Right lobe of liver (tissue), 6 donors: ENCODE results near the gene FASTK. TPM values are rescaled to one million over a fixed set of nuclear protein-coding genes. Genes with fewer than 3 reads are reported as not detected.
A peak's percentile ranks its signal among the peaks of the same experiment; 100 is the strongest.

Source experiments
- ATAC-seq, 4 donors: fragments of 200-7000 bp; cut with Tn5 transposase; one replicate each; pipeline ENCODE4 v1.9.1; 2020; ENCODE audit warnings: mild to moderate bottlenecking in 4 of 4, moderate library complexity in 4 of 4
- DNase-seq, 3 donors: peaks; one replicate each; pipeline ENCODE4 v3.0.0-alpha.2; 2020
- H3K27ac ChIP-seq, 3 donors: fragments of 200-600 bp; one replicate each; pipeline ENCODE4 v1.8.0; 2022
- H3K27me3 ChIP-seq, 2 donors: fragments of 200-600 bp; one replicate each; pipeline ENCODE4 v1.8.0; 2022
- H3K36me3 ChIP-seq, 4 donors: fragments of 200-600 bp; sonication (generic) in 1 of 4; one replicate each; pipeline versions ENCODE4 v1.5.1 to v1.8.0; 2017 to 2022; ENCODE audit warnings: control low read depth in 1 of 4
- H3K4me1 ChIP-seq, 4 donors: fragments of 200-600 bp; sonication (generic) in 1 of 4; one replicate each; pipeline versions ENCODE4 v1.5.1 to v1.8.0; 2017 to 2022; ENCODE audit warnings: control low read depth in 1 of 4
- H3K4me3 ChIP-seq, 3 donors: fragments of 200-600 bp; one replicate each; pipeline ENCODE4 v1.8.0; 2022
- H3K9me3 ChIP-seq, 4 donors: fragments of 200-600 bp; sonication (generic) in 1 of 4; one replicate each; pipeline versions ENCODE4 v1.5.1 to v1.8.0; 2017 to 2022; ENCODE audit warnings: control low read depth in 1 of 4
- POLR2A ChIP-seq: fragments of 450-650 bp; IDR thresholded peaks from one replicate; pipeline ENCODE4 v1.6.1; 2017; ENCODE audit warnings: antibody characterized with exemption, mild to moderate bottlenecking
- WGBS: methylation state at CpG from one replicate; pipeline ENCODE4 v1.1.6; 2018; ENCODE audit warnings: low coverage, low lambda C conversion rate; ENCODE audit not compliant: insufficient coverage; ENCODE audit errors: missing lambda C conversion rate; 5-methylcytosine and 5-hydroxymethylcytosine counted together
- intact Hi-C, 2 donors: fragments of 100-400 bp; cut with DNase I; formaldehyde crosslinking; loops; one replicate each; pipeline versions ENCODE4 v1.11.2 to v1.14.1; 2022
- total RNA-seq, 6 experiments: library from RNA; depleted of rRNA in 2 of 6; stranded (reverse); fragments of >200 nt in 2 of 6; fragmentation: NEBNext Ultra II Directional in 3 of 6; extraction: Animal tissue kit (Norgen Biotek cat#: 25700) in 3 of 6; gene quantifications; one replicate each; pipeline versions ENCODE4 v1.1.0 to v1.2.4, GENCODE V29; 2016 to 2023
- TF ChIP-seq, protein P1 (sequence below), 4 donors: fragments of 200-600 bp in 3 of 4; fragments of 450-650 bp in 1 of 4; IDR thresholded peaks; one replicate each; pipeline versions ENCODE4 v1.5.1 to v1.8.0; 2016 to 2022; ENCODE audit warnings: antibody characterized with exemption in 4 of 4, mild to moderate bottlenecking in 2 of 4
- donor health status: DM: no; HTN: yes; CAD: no.
- donor health status: DM: no; HTN: no; CAD: no.
- donor health status: DM: no; HTN: no; CAD: no.
- donor health status: DM: no; HTN: yes; CAD: no.
- donor health status: DM: no; HTN: yes; CAD: no.

FASTK gene
- total RNA-seq, 6 experiments from 2014 or later = 33.4 to 48.8 (median 43.9) TPM

DNA sequence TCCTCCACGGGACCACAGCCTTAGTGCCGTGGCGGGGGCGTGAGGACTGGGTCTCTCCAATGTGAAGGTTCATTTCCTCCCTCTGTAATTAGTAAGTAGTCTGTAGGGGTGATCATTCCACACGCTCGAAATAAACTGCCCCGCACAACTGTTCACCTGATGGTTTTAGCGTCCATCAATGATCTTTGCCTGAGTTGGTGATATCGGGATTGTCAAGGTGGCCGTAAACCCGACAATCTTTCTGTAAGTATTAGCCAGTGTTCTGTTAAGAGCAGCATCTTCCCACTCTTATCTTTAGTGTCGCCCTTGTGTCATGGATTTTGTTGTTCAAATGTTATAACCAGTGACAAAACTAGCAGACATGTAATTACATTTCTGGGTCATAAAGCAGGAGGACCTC lies 23.4 kb upstream of the FASTK start:
- no peak for TF ChIP-seq POLR2A
- TF ChIP-seq, protein P1, sequence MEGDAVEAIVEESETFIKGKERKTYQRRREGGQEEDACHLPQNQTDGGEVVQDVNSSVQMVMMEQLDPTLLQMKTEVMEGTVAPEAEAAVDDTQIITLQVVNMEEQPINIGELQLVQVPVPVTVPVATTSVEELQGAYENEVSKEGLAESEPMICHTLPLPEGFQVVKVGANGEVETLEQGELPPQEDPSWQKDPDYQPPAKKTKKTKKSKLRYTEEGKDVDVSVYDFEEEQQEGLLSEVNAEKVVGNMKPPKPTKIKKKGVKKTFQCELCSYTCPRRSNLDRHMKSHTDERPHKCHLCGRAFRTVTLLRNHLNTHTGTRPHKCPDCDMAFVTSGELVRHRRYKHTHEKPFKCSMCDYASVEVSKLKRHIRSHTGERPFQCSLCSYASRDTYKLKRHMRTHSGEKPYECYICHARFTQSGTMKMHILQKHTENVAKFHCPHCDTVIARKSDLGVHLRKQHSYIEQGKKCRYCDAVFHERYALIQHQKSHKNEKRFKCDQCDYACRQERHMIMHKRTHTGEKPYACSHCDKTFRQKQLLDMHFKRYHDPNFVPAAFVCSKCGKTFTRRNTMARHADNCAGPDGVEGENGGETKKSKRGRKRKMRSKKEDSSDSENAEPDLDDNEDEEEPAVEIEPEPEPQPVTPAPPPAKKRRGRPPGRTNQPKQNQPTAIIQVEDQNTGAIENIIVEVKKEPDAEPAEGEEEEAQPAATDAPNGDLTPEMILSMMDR (IDR thresholded peaks at IDR 0.05) = no peak
- Histone ChIP-seq H3K4me1 (no peaks in the 10 kb centered on the region), H3K36me3 (no peaks in the 10 kb centered on the region), H3K9me3 (no peaks in the 10 kb centered on the region), H3K4me3 (no peak overlapping the region), H3K27me3 (no peaks in the 10 kb centered on the region), H3K27ac (no peak overlapping the region)
- intact Hi-C loops = no loop called here
- ATAC-seq (no peak), DNase-seq (no peak)
- 82% methylated on average over 11 of the region's 12 CpGs for WGBS

DNA sequence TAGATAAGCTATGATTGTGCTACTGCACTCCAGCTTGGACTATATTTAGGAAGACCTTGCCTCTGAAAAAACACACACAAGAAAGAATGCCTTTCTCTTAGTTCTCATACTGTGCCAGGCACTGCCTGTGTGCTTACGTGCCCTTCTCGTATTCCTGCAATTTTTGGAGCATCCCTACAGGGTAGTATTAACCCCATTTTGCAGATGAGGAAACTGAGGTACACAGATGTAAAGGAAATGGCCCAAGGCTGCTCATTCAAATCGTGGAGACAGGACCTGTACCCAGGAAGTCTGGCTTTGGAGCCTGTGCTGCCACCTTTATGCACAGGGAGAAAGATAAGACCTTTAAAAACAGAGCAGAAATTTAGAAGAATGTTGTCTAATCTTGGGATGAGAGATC lies 22.4 kb upstream of the FASTK start:
- Histone ChIP-seq H3K27ac (no peak overlapping the region), H3K9me3 (no peaks in the 10 kb centered on the region), H3K4me3 (no peak overlapping the region), H3K4me1 (no peaks in the 10 kb centered on the region), H3K36me3 (no peaks in the 10 kb centered on the region), H3K27me3 (no peaks in the 10 kb centered on the region)
- 72% methylated on average over 3 of the region's 3 CpGs for WGBS
- no peak for DNase-seq
- ATAC-seq = no peak
- intact Hi-C loops = no loop called here
- TF ChIP-seq, protein P1 (IDR thresholded peaks at IDR 0.05) = no peak
- TF ChIP-seq POLR2A = no peak

DNA sequence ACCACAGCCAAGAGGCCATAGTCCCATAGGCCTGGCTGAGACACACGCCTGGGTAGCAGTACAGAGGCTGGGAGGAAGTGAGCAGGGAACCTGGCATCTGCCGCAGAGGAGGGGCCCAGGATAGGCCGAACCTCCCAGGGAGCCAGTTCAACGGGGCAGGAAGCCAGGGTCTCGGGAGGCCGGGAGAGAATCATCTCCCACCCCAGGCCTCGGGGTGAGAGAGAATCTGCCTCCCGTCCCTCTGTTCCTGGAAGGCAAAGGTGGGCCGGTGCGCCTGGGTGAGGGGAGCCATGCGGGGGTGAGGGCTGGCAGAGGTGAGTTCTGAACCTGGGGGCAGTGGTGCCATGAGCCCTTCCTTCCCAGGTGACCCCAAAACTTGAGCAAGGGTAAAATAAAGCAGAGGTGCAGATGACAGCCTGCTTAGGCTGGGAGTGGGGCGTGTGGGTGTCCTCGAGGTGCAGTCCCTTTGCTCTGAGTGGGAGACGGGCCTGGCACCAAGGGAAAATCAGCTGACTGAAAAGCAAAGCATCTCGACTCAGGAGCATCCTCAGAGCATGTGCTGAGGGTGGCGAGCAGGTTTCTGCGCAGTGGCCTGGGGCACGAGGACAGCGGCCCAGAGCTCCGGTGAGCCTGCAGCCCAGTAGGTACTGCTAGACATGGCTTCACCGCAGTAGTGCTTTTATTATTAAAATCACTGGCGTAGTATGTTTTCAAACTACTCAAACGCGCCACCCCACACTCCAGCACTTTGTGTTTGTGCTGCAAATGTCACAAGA lies 21.2 kb upstream of the FASTK start:
- ATAC-seq (peak in 2 of 4 donors; percentile 12 to 27), DNase-seq (no peak)
- no peaks in the 10 kb centered on the region for H3K36me3 ChIP-seq
- H3K9me3 ChIP-seq = no peaks in the 10 kb centered on the region
- H3K4me1 ChIP-seq = no peaks in the 10 kb centered on the region
- no peak overlapping the region for H3K27ac ChIP-seq
- TF ChIP-seq POLR2A = no peak
- TF ChIP-seq, protein P1 (IDR thresholded peaks at IDR 0.05) = no peak
- no peak overlapping the region for H3K4me3 ChIP-seq
- H3K27me3 ChIP-seq = no peaks in the 10 kb centered on the region
- intact Hi-C loops = no loop called here
- WGBS = 76% methylated on average over 11 of the region's 24 CpGs

DNA sequence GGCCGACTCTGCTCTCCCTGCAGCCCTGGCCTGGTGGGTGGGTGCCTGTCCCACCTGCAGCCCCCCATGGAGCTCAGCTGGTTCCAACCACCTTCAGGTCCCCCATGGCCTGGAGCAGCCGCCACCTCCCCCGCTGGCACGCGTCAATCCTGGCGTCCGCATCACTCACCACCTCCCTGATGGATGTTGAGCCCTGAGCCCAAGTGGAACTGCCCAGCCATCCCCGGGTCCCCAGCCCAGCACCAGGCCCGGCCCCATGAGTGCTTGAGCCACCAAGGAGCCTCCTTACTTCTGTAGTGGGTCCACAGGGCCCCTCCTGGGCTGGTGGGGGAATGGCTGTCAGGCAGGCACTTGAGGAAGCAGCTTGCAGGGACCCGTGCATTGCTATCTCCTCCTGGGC lies 20.3 kb upstream of the FASTK start:
- ATAC-seq (peak in 1 of 4 donors; percentile 17), DNase-seq (no peak)
- no peaks in the 10 kb centered on the region for H3K4me1 ChIP-seq
- no peaks in the 10 kb centered on the region for H3K27me3 ChIP-seq
- no peak overlapping the region for H3K4me3 ChIP-seq
- no peak for TF ChIP-seq POLR2A
- TF ChIP-seq, protein P1 (IDR thresholded peaks at IDR 0.05) = no peak
- no peaks in the 10 kb centered on the region for H3K36me3 ChIP-seq
- intact Hi-C loops = no loop called here
- H3K9me3 ChIP-seq = no peaks in the 10 kb centered on the region
- WGBS = no CpG with 5 or more reads among the region's 10 CpGs
- no peak overlapping the region for H3K27ac ChIP-seq
